HFF-Myc (cell line): ENCODE data around the gene ASIC5.

ENCODE experiments used
- DNase-seq: peaks from one replicate; pipeline ENCODE4 v3.0.0-alpha.2; 2011; ENCODE audit warnings: low read depth; ENCODE audit errors: extremely low read depth
- H3K4me3 ChIP-seq: replicated peaks from 2 replicates; pipeline ENCODE4 v1.5.1; 2011; ENCODE audit warnings: low read depth, mild to moderate bottlenecking, control low read depth, low read length
- CTCF ChIP-seq: IDR thresholded peaks from 2 replicates; pipeline ENCODE4 v1.5.1; 2012; ENCODE audit warnings: mild to moderate bottlenecking, low read depth, low read length, control low read depth; ENCODE audit errors: missing control alignments

Gene ASIC5

DNA sequence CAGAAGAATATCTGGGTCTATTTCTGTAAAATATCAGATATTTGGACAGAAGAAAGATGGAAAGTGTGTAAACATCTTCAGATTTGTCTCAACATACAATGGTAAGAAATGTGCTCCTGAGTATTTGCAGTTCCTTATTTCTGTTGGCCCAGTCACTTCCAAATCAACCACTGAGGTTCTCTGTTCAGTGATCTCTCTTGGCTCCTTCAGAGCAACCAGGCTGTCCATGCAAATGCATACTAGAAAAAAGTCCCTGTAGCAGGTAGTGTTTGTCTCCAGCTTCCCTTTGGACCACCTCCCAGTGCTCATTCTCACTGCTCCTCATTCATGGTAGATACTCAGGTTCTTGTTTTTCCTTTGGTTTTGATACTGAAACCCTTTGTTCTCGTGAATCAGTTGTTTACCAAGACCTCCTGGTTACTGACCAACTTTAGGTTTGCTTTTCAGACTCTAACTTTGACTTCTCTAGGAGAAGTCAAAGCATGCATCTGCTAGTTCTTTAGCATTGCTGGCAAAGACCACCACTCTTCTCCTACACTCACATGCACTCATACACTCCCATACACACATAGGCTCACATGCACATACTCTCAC is 28.8 kb downstream of the ASIC5 start:
- H3K4me3 ChIP-seq, result no peak overlapping the region
- TF ChIP-seq CTCF, result no peak
- DNase-seq, result no peak

DNA sequence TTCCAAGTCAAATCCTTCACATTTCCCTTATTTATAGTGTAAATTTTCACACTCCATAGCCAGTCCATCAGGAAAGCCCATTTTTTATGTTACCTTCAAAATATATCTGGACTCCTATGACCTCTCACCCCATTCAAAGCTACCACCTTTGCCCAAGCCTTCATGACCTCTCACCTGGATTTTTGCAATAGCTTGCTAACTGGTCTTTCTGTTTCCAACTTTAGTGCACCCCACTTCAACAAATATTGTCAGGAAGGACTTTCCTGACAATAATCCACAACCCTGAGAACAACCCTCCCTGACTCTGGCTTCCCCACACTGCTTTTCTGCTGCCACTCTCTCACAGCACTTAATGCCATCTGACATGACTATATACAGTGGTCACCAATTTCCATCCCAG is 33.4 kb downstream of the ASIC5 start:
- DNase-seq, result no peak
- no peak overlapping the region for H3K4me3 ChIP-seq
- no peak for TF ChIP-seq CTCF

DNA sequence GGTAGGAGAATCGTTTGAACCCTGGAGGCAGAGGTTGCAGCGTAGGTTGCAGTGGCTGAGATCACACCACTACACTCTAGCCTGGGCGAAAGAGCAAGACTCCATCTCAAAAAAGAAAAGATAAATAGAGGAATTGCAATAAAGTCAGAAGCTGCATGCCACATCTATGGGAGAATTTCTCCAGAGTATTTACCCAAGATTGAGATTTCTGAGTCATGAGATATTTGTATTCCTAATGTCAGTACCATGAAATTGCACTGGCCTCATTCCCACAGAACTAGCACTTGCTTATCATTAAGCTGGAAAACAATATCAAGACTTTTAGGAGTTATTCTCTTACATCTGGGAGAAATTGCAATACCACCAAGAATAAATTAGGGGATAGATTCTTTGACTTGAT is 37.4 kb downstream of the ASIC5 start:
- DNase-seq, result no peak
- no peak overlapping the region for H3K4me3 ChIP-seq

DNA sequence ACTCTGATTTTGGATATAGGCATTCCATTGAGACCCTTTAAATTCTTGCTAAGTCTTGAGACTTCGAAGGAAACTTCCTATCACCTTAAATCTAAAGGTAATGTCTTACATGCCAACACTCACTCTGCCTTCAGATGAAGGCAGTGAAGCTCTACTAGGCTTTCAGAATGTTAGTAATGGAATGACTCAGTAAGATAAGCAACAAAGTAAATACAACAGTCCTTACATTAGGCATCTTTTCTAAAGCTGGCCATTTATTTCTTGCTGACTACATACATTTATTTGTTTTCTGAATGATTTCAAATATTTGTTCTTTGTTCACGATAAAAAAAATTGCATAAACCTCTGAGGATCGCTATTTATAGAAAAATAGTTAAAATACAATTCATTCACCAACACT is 43.5 kb downstream of the ASIC5 start:
- H3K4me3 ChIP-seq, result no peak overlapping the region
- DNase-seq, result no peak
- no peak for TF ChIP-seq CTCF

More for the DNA sequence above, 37.4 kb downstream of the ASIC5 start:
- no peak for TF ChIP-seq CTCF

- DNase-seq, result no peak
- no peak overlapping the region for H3K4me3 ChIP-seq
- no peak for TF ChIP-seq CTCF
Observed at GRCh38 chr4:155820887-155821518, 45.1 kb downstream of the ASIC5 start.

GRCh38 chr4:155819066-155819465 is 47.0 kb downstream of the ASIC5 start:
- no peak for DNase-seq
- no peak for TF ChIP-seq CTCF
- no peak overlapping the region for H3K4me3 ChIP-seq

GRCh38 chr4:155818639-155819038 is 47.4 kb downstream of the ASIC5 start:
- no peak overlapping the region for H3K4me3 ChIP-seq
- TF ChIP-seq CTCF, result no peak
- no peak for DNase-seq
